ENCODE data around the gene DDX51.
"Not testable (repeated sequence)": the region's sequence is repeated elsewhere in the genome, so short reads cannot be mapped to it uniquely, and the experiment has no call there.

Gene DDX51

GRCh38 chr12:132105467-132105866, 38.7 kb downstream of the DDX51 start:
- no peak for DNase-seq
- TF ChIP-seq POLR2A (IDR thresholded peaks at IDR 0.05; ENCODE audit: low read length) (no peak), GATA1 (IDR thresholded peaks at IDR 0.05; ENCODE audit: low read depth, low read length) (no peak)

GRCh38 chr12:132103542-132104308, 40.4 kb downstream of the DDX51 start:
- no peak for DNase-seq
- TF ChIP-seq POLR2A (IDR thresholded peaks at IDR 0.05; ENCODE audit: low read length) (no peak), GATA1 (IDR thresholded peaks at IDR 0.05; ENCODE audit: low read depth, low read length) (no peak)

- DNase-seq, result not testable (repeated sequence)
These were observed 41.0 kb downstream of the DDX51 start for GRCh38 chr12:132103072-132103471.

- no peak for DNase-seq
- TF ChIP-seq GATA1 (IDR thresholded peaks at IDR 0.05; ENCODE audit: low read depth, low read length) (no peak), POLR2A (IDR thresholded peaks at IDR 0.05; ENCODE audit: low read length) (no peak)
These were observed 41.8 kb downstream of the DDX51 start for GRCh38 chr12:132102297-132102696.

- TF ChIP-seq GATA1 (IDR thresholded peaks at IDR 0.05; ENCODE audit: low read depth, low read length) (no peak), POLR2A (IDR thresholded peaks at IDR 0.05; ENCODE audit: low read length) (no peak)
- no peak for DNase-seq
These were observed 43.6 kb downstream of the DDX51 start for GRCh38 chr12:132100306-132101065.

- TF ChIP-seq GATA1 (IDR thresholded peaks at IDR 0.05; ENCODE audit: low read depth, low read length) (no peak), POLR2A (IDR thresholded peaks at IDR 0.05; ENCODE audit: low read length) (no peak)
- no peak for DNase-seq
These were observed 44.4 kb downstream of the DDX51 start for GRCh38 chr12:132099739-132100138.

- no peak for TF ChIP-seq POLR2A (IDR thresholded peaks at IDR 0.05; ENCODE audit: low read length)
- no peak for TF ChIP-seq GATA1 (IDR thresholded peaks at IDR 0.05; ENCODE audit: low read depth, low read length)
- DNase-seq, result no peak
These were observed 48.4 kb downstream of the DDX51 start for GRCh38 chr12:132095520-132096409.

GRCh38 chr12:132094269-132094891, 49.7 kb downstream of the DDX51 start:
- no peak for DNase-seq
- TF ChIP-seq GATA1 (IDR thresholded peaks at IDR 0.05; ENCODE audit: low read depth, low read length), result no peak
- no peak for TF ChIP-seq POLR2A (IDR thresholded peaks at IDR 0.05; ENCODE audit: low read length)

GRCh38 chr12:132089407-132089910, 54.7 kb downstream of the DDX51 start:
- no peak for TF ChIP-seq GATA1 (IDR thresholded peaks at IDR 0.05; ENCODE audit: low read depth, low read length)
- DNase-seq, result no peak
